NCI-H510A (cell line): Measurements from ENCODE around the gene CCL16.
"Not testable (repeated sequence)": the region's sequence is repeated elsewhere in the genome, so short reads cannot be mapped to it uniquely, and the experiment has no call there.

Experiments
- DNase-seq: peaks from one replicate; lab custom pipeline; 2025; lab: John Stamatoyannopoulos, UW

The CCL16 gene

GRCh38 chr17:35984140-35984539 lies 2.8 kb upstream of the CCL16 start:
- no peak for DNase-seq

- DNase-seq = no peak
These were observed 1.3 kb upstream of the CCL16 start for GRCh38 chr17:35982409-35983191.

GRCh38 chr17:35981908-35982330 lies 622 bp upstream of the CCL16 start:
- no peak for DNase-seq

GRCh38 chr17:35978346-35978745 lies 3.0 kb downstream of the CCL16 start:
- no peak for DNase-seq

GRCh38 chr17:35977509-35977908 lies 3.8 kb downstream of the CCL16 start:
- no peak for DNase-seq

GRCh38 chr17:35973333-35974260 lies 7.7 kb downstream of the CCL16 start:
- DNase-seq = no peak

GRCh38 chr17:35972945-35973332 lies 8.4 kb downstream of the CCL16 start:
- DNase-seq = no peak

GRCh38 chr17:35972535-35972934 lies 8.8 kb downstream of the CCL16 start:
- no peak for DNase-seq

GRCh38 chr17:35972066-35972465 lies 9.2 kb downstream of the CCL16 start:
- no peak for DNase-seq

GRCh38 chr17:35969558-35970380 lies 11.5 kb downstream of the CCL16 start:
- peak; percentile 34 for DNase-seq

- no peak for DNase-seq
These were observed 12.7 kb downstream of the CCL16 start for GRCh38 chr17:35968520-35969054.

- no peak for DNase-seq
These were observed 16.0 kb downstream of the CCL16 start for GRCh38 chr17:35965272-35965671.

GRCh38 chr17:35963663-35964062 lies 17.6 kb downstream of the CCL16 start:
- no peak for DNase-seq

- DNase-seq = no peak
These were observed 27.6 kb downstream of the CCL16 start for GRCh38 chr17:35953720-35954119.

- no peak for DNase-seq
These were observed 31.9 kb downstream of the CCL16 start for GRCh38 chr17:35949401-35949800.

- no peak for DNase-seq
These were observed 33.2 kb downstream of the CCL16 start for GRCh38 chr17:35948092-35948491.

GRCh38 chr17:35947156-35947585 lies 34.1 kb downstream of the CCL16 start:
- DNase-seq = no peak

GRCh38 chr17:35944151-35944550 lies 37.1 kb downstream of the CCL16 start:
- no peak for DNase-seq

- no peak for DNase-seq
These were observed 37.8 kb downstream of the CCL16 start, which contains the start of gene LYZL6 for GRCh38 chr17:35943537-35943936. TSS of gene LYZL6 (minus strand) at chr17:35943713. CDS start at chr17:35939356, 4,357 bp downstream.

GRCh38 chr17:35942588-35943186 lies 38.6 kb downstream of the CCL16 start:
- no peak for DNase-seq

GRCh38 chr17:35938492-35938891 lies 42.8 kb downstream of the CCL16 start:
- DNase-seq = not testable (repeated sequence)
